A673 (cell line): ENCODE measurements around the gene SPINK1.

Source experiments
- CTCF ChIP-seq: fragments of 300-800, 200-600 bp; sonication (generic); conservative IDR thresholded peaks from 2 replicates; pipeline ENCODE4 v1.5.1; 2017; ENCODE audit warnings: low read depth, mild to moderate bottlenecking, antibody characterized with exemption, low read length, moderate library complexity, mixed read lengths
- EZH2 ChIP-seq: fragments of 200-600 bp; sonication (generic); IDR thresholded peaks from 2 replicates; pipeline ENCODE4 v1.6.1; 2017; ENCODE audit warnings: borderline replicate concordance, low read depth, mild to moderate bottlenecking, mixed read lengths, antibody characterized with exemption, low read length; ENCODE audit not compliant: poor library complexity, severe bottlenecking

DNA sequence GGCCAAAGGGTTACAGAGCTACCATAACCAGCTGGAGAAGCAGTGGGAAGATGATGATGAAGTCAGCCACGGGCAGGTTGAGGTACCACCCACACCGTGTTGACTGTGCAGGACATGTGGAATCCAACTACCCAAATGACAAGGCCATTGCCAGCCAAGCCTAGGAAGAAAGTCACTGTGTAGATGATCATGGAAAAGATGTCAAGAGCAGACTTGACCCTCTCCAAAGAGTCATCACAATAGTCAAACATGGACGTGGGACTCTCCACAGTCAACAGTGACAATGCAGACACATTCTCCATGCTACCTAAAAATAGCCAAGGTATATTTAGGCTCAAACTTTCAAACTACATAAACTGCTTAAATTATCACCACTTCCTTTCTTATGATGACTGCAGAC, 20.9 kb upstream of the SPINK1 start:
- no peak for TF ChIP-seq CTCF
- no peak for TF ChIP-seq EZH2
